Ishikawa (cell line): ENCODE results near the gene THAP12.

Experiments
- CEBPB ChIP-seq: IDR thresholded peaks from 2 replicates; pipeline ENCODE4 v1.6.1; 2012
- CREB1 ChIP-seq: IDR thresholded peaks from 2 replicates; pipeline ENCODE4 v1.6.1; 2012; ENCODE audit warnings: low read depth
- EGR1 ChIP-seq: IDR thresholded peaks from 2 replicates; pipeline ENCODE4 v1.6.1; 2012
- EP300 ChIP-seq: IDR thresholded peaks from 2 replicates; pipeline ENCODE4 v1.6.1; 2012; ENCODE audit warnings: borderline replicate concordance
- FOXM1 ChIP-seq: IDR thresholded peaks from 2 replicates; pipeline ENCODE4 v1.6.1; 2012; ENCODE audit warnings: low read depth, borderline replicate concordance
- NFIC ChIP-seq: IDR thresholded peaks from 2 replicates; pipeline ENCODE4 v1.6.1; 2012
- RAD21 ChIP-seq: IDR thresholded peaks from 2 replicates; pipeline ENCODE4 v1.6.1; 2012; ENCODE audit warnings: low read depth
- TAF1 ChIP-seq: IDR thresholded peaks from 2 replicates; pipeline ENCODE4 v1.6.1; 2012; ENCODE audit warnings: low read depth, mild to moderate bottlenecking
- TCF12 ChIP-seq: IDR thresholded peaks from 2 replicates; pipeline ENCODE4 v1.6.1; 2012; ENCODE audit warnings: low read depth
- TEAD4 ChIP-seq: IDR thresholded peaks from 2 replicates; pipeline ENCODE4 v1.6.1; 2012
- YY1 ChIP-seq: IDR thresholded peaks from 2 replicates; pipeline ENCODE4 v1.6.1; 2012; ENCODE audit warnings: low read depth
- ZBTB7A ChIP-seq: IDR thresholded peaks from 2 replicates; pipeline ENCODE4 v1.6.1; 2012; ENCODE audit warnings: low read depth
- TF ChIP-seq, protein P1 (sequence below): IDR thresholded peaks from 2 replicates; pipeline ENCODE4 v1.6.1; 2012
- TF ChIP-seq, protein P2 (sequence below): IDR thresholded peaks from 2 replicates; pipeline ENCODE4 v1.6.1; 2012
- TF ChIP-seq, protein P3 (sequence below): IDR thresholded peaks from 2 replicates; pipeline ENCODE4 v1.6.1; 2012; ENCODE audit warnings: low read depth, mild to moderate bottlenecking

The THAP12 gene

DNA sequence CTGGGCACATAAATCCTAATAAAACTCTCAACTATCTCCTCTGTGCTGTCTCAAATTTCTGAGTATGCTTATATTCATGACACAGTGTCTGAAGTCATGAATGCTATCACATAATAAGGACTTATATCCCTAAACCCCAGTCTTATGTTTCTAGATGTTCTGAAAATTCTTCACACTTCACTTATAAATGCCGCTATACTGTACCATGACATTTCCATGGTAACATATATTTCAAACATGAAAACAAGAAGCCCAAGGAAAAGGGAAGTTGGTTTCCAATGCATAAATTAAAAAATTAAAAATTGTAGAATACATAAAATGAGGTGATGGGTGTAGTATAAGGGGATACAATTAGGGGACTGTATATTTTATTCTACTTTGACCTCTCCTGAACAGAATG is 11.9 kb upstream of the THAP12 start:
- TF ChIP-seq CEBPB, result no peak
- no peak for TF ChIP-seq RAD21
- no peak for TF ChIP-seq ZBTB7A
- TF ChIP-seq, protein P1, sequence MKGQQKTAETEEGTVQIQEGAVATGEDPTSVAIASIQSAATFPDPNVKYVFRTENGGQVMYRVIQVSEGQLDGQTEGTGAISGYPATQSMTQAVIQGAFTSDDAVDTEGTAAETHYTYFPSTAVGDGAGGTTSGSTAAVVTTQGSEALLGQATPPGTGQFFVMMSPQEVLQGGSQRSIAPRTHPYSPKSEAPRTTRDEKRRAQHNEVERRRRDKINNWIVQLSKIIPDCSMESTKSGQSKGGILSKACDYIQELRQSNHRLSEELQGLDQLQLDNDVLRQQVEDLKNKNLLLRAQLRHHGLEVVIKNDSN, result no peak
- TF ChIP-seq YY1, result no peak
- TF ChIP-seq CREB1, result no peak
- no peak for TF ChIP-seq TAF1
- TF ChIP-seq NFIC, result no peak
- TF ChIP-seq EGR1, result no peak
- TF ChIP-seq, protein P2, sequence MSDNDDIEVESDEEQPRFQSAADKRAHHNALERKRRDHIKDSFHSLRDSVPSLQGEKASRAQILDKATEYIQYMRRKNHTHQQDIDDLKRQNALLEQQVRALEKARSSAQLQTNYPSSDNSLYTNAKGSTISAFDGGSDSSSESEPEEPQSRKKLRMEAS, result no peak

DNA sequence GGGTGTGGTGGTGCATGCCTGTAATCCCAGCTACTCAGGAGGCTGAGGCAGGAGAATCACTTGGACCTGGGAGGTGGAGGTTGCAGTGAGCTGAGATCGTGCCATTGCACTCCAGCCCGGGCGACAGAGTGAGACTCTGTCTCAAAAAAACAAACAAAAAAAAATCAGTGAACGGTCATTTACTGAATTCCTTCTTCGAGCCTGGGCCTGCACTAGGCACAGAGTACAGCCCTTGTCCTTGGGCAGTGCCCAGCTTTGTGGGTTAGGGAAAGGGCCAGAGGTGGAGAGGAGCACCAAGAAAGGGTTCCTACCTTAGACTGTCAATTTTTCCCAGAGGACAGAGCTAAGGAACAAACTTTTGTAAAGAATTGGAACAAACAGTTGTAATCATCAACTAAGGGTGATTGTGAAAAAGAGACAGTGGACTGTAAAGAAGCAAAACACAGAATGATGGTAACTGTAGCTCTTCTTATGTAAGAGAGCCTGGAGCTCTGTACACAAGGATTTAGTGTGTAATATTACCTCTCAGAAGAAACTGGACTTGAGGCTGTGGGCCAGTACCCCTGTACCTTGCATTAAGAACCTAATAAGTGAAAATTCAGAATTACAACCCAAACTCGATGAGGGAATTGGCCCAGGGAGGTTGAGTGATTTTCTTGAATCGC is 11.0 kb upstream of the THAP12 start:
- TF ChIP-seq NFIC, result no peak

DNA sequence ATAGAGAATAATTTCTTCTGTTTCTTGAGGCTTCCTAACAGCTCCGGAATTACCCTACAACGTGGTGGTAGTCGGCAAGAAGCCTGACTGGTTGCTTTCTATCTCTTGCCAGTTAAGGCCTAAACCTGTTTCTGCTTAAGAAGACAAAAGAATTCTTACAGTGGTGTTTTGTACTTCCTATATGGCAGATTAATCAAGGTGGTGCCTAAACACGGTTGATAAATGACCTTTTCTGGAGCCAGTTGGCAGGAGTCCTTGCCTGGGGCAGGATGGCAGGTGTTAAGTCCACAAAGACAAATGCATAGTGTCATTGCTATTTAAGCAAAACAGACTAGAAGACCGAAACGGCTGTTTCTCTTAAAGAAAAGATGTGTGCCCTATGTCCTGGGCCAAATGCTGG is 10.1 kb upstream of the THAP12 start:
- TF ChIP-seq TCF12 (no peak), FOXM1 (no peak), YY1 (no peak), TEAD4 (no peak), TAF1 (no peak)
- TF ChIP-seq, protein P1, result no peak
- TF ChIP-seq, protein P2, result no peak
- TF ChIP-seq, protein P3, sequence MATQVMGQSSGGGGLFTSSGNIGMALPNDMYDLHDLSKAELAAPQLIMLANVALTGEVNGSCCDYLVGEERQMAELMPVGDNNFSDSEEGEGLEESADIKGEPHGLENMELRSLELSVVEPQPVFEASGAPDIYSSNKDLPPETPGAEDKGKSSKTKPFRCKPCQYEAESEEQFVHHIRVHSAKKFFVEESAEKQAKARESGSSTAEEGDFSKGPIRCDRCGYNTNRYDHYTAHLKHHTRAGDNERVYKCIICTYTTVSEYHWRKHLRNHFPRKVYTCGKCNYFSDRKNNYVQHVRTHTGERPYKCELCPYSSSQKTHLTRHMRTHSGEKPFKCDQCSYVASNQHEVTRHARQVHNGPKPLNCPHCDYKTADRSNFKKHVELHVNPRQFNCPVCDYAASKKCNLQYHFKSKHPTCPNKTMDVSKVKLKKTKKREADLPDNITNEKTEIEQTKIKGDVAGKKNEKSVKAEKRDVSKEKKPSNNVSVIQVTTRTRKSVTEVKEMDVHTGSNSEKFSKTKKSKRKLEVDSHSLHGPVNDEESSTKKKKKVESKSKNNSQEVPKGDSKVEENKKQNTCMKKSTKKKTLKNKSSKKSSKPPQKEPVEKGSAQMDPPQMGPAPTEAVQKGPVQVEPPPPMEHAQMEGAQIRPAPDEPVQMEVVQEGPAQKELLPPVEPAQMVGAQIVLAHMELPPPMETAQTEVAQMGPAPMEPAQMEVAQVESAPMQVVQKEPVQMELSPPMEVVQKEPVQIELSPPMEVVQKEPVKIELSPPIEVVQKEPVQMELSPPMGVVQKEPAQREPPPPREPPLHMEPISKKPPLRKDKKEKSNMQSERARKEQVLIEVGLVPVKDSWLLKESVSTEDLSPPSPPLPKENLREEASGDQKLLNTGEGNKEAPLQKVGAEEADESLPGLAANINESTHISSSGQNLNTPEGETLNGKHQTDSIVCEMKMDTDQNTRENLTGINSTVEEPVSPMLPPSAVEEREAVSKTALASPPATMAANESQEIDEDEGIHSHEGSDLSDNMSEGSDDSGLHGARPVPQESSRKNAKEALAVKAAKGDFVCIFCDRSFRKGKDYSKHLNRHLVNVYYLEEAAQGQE, result no peak

DNA sequence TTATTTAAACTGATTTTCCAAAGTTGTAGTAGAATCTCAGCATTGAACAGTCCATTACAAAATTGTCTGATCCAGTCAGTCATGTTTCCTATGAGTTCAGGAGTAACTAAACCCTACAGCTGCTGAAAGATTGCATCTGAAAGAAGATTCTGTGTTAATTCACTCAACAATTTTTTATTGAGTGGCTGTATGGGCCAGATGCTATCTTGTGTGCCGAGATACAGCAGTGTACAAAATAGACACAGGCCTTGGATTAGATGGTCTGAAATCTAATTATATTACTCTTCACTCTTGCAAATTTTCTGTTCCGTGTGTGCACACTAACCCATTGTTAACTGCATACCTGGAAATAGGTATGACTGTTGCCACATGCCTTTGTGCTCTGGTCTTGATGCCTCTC is 7.5 kb upstream of the THAP12 start:
- TF ChIP-seq RAD21 (no peak), FOXM1 (no peak), TAF1 (no peak), EGR1 (no peak), CREB1 (no peak), NFIC (no peak), CEBPB (no peak), EP300 (no peak), TEAD4 (no peak), YY1 (no peak)
- TF ChIP-seq, protein P3, result no peak
- TF ChIP-seq, protein P2, result no peak
- TF ChIP-seq, protein P1, result no peak

DNA sequence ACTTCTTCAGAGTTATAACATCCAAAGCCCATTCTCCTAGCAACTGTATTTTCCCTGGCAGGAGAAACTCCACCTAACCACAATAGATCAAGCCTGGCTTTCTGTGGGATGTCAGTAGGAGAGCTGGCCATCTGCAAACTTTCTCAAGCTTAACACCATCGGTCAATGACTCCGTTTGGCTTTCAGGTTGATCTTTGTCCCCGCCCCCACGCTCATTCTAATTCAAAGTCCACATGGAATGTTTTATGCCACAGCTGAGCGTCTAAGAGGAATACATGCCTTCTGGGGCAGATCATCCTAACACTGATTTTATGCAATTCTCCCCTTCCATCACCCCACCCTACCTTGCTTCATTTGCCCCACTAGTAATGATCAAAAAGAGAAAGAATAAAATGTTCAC is 5.0 kb upstream of the THAP12 start:
- TF ChIP-seq TAF1 (no peak), EP300 (no peak), YY1 (no peak), TCF12 (no peak), TEAD4 (no peak), NFIC (no peak), EGR1 (no peak), CEBPB (no peak), RAD21 (no peak), ZBTB7A (no peak), FOXM1 (no peak), CREB1 (no peak)
- TF ChIP-seq, protein P3, result no peak
- TF ChIP-seq, protein P2, result no peak
- TF ChIP-seq, protein P1, result no peak
